H54 (cell line): Measurements from ENCODE around the gene BOLA2B.

Experiments used
- DNase-seq: peaks from one replicate; pipeline ENCODE4 v3.0.0; 2011; ENCODE audit warnings: low spot score, mixed read lengths; ENCODE audit not compliant: insufficient read length
- FAIRE-seq: peaks from 3 replicates; lab custom pipeline; 2011; peaks lifted over from hg19 to GRCh38; lab: Jason Lieb, UNC
- POLR2A ChIP-seq: IDR thresholded peaks from 2 replicates; pipeline ENCODE4 v1.6.1; 2011; ENCODE audit warnings: low read depth, mild to moderate bottlenecking, low read length

Gene BOLA2B

GRCh38 chr16:30166202-30166902 lies 27.1 kb downstream of the BOLA2B start:
- no peak for FAIRE-seq
- no peak for TF ChIP-seq POLR2A
- no peak for DNase-seq

- FAIRE-seq (no peak), DNase-seq (no peak)
- no peak for TF ChIP-seq POLR2A
Observed at GRCh38 chr16:30163538-30163937, 29.9 kb downstream of the BOLA2B start.

GRCh38 chr16:30157214-30157613 lies 36.3 kb downstream of the BOLA2B start:
- DNase-seq, result no peak
- TF ChIP-seq POLR2A, result no peak
- FAIRE-seq, result no peak

GRCh38 chr16:30155188-30155587 lies 38.3 kb downstream of the BOLA2B start:
- FAIRE-seq, result no peak
- no peak for DNase-seq
- TF ChIP-seq POLR2A, result no peak

GRCh38 chr16:30152517-30152916 lies 40.9 kb downstream of the BOLA2B start:
- DNase-seq, result no peak
- no peak for FAIRE-seq
- TF ChIP-seq POLR2A, result no peak

- TF ChIP-seq POLR2A, result no peak
- FAIRE-seq, result no peak
- DNase-seq, result no peak
Observed at GRCh38 chr16:30151091-30151490, 42.4 kb downstream of the BOLA2B start.

- no peak for TF ChIP-seq POLR2A
- DNase-seq (no peak), FAIRE-seq (no peak)
Observed at GRCh38 chr16:30149250-30149930, 44.1 kb downstream of the BOLA2B start.

GRCh38 chr16:30147843-30148510 lies 45.5 kb downstream of the BOLA2B start:
- no peak for TF ChIP-seq POLR2A
- FAIRE-seq (no peak), DNase-seq (no peak)

GRCh38 chr16:30145657-30146056 lies 47.8 kb downstream of the BOLA2B start:
- no peak for FAIRE-seq
- TF ChIP-seq POLR2A, result no peak
- DNase-seq, result no peak

GRCh38 chr16:30144917-30145316 lies 48.5 kb downstream of the BOLA2B start:
- no peak for TF ChIP-seq POLR2A
- no peak for FAIRE-seq

GRCh38 chr16:30144017-30144416 lies 49.4 kb downstream of the BOLA2B start:
- no peak for DNase-seq
- FAIRE-seq, result no peak
- TF ChIP-seq POLR2A, result no peak

More at GRCh38 chr16:30144917-30145316, 48.5 kb downstream of the BOLA2B start:
- DNase-seq, result no peak

GRCh38 chr16:30143347-30143702 lies 50.1 kb downstream of the BOLA2B start:
- no peak for DNase-seq
- no peak for TF ChIP-seq POLR2A
- FAIRE-seq, result no peak
